ENCODE results near the gene OR11L1.
A peak's percentile ranks its signal among the peaks of the same experiment; 100 is the strongest.

- TF ChIP-seq, protein P1, sequence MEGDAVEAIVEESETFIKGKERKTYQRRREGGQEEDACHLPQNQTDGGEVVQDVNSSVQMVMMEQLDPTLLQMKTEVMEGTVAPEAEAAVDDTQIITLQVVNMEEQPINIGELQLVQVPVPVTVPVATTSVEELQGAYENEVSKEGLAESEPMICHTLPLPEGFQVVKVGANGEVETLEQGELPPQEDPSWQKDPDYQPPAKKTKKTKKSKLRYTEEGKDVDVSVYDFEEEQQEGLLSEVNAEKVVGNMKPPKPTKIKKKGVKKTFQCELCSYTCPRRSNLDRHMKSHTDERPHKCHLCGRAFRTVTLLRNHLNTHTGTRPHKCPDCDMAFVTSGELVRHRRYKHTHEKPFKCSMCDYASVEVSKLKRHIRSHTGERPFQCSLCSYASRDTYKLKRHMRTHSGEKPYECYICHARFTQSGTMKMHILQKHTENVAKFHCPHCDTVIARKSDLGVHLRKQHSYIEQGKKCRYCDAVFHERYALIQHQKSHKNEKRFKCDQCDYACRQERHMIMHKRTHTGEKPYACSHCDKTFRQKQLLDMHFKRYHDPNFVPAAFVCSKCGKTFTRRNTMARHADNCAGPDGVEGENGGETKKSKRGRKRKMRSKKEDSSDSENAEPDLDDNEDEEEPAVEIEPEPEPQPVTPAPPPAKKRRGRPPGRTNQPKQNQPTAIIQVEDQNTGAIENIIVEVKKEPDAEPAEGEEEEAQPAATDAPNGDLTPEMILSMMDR (IDR thresholded peaks at IDR 0.05): peak in 1 of 6 experiments; percentile 51
- peak in 1 of 2 donors; percentile 21 for TF ChIP-seq POLR2A (IDR thresholded peaks at IDR 0.05)
Observed at GRCh38 chr1:247857069-247857984, 15.6 kb upstream of the OR11L1 start, which contains the start of gene TRIM58.

Measured in Peyer's patch (tissue), 4 donors.